WI38 (cell line): ENCODE results near the gene ANGPTL8.

Experiments used
- H3K4me3 ChIP-seq: 2 replicates; pipeline ENCODE4 v1.5.1; 2011; ENCODE audit warnings: low read depth, mild to moderate bottlenecking, control low read depth, low read length
- CTCF ChIP-seq: IDR thresholded peaks from 2 replicates; pipeline ENCODE4 v1.5.1; 2012; ENCODE audit warnings: low read depth, mild to moderate bottlenecking, control low read depth, low read length

Gene ANGPTL8

GRCh38 chr19:11221082-11221598 is 18.3 kb upstream of the ANGPTL8 start:
- no peak overlapping the region for H3K4me3 ChIP-seq
- TF ChIP-seq CTCF: no peak

- TF ChIP-seq CTCF: no peak
These were observed 16.2 kb upstream of the ANGPTL8 start for GRCh38 chr19:11223200-11223599.

GRCh38 chr19:11224429-11224828 is 15.0 kb upstream of the ANGPTL8 start:
- TF ChIP-seq CTCF: no peak
- H3K4me3 ChIP-seq: no peak overlapping the region

More at GRCh38 chr19:11223200-11223599, 16.2 kb upstream of the ANGPTL8 start:
- H3K4me3 ChIP-seq: no peak overlapping the region

- no peak overlapping the region for H3K4me3 ChIP-seq
- no peak for TF ChIP-seq CTCF
These were observed 14.2 kb upstream of the ANGPTL8 start for GRCh38 chr19:11225172-11225571.

- no peak for TF ChIP-seq CTCF
- no peak overlapping the region for H3K4me3 ChIP-seq
These were observed 13.6 kb upstream of the ANGPTL8 start for GRCh38 chr19:11225815-11226214.

GRCh38 chr19:11226716-11227166 is 12.7 kb upstream of the ANGPTL8 start:
- H3K4me3 ChIP-seq: no peak overlapping the region
- no peak for TF ChIP-seq CTCF

- no peak for TF ChIP-seq CTCF
- no peak overlapping the region for H3K4me3 ChIP-seq
These were observed 12.1 kb upstream of the ANGPTL8 start for GRCh38 chr19:11227195-11227886.
